Measurements from ENCODE around the gene GSTT2. TPM values are rescaled to one million over a fixed set of nuclear protein-coding genes. Genes with fewer than 3 reads are reported as not detected.
A peak's percentile ranks its signal among the peaks of the same experiment; 100 is the strongest.
"Not testable (repeated sequence)": the region's sequence is repeated elsewhere in the genome, so short reads cannot be mapped to it uniquely, and the experiment has no call there.

Gene GSTT2
- total RNA-seq, 1 donor, result 1.1 TPM

DNA sequence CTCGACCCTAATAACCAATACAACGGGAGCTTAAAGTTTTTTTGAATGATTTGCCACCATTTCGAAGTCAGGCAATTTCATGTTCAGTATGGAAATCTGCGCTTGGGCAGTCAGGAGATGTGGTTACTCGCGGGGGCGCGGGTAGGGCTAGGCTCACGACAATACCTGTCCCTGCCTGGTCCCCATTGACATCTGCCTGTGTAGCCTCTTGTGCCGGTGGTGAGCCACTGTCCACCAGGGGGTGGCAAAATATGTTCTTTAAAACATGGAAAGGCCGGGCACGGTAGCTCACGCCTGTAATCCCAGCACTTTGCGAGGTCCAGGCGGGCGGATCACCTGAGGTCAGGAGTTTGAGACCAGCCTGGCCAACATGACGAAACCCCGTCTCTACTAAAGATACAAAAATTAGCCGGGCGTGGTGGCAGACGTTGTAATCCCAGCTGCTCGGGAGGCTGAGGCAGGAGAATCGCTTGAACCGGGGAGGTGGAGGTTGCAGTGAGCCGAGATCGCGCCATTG is 5.0 kb upstream of the GSTT2 start:
- H3K9me3 ChIP-seq (ENCODE audit: low read depth, low read length); H3K27ac ChIP-seq (ENCODE audit: low read depth, low read length); H4K20me1 ChIP-seq (ENCODE audit: insufficient read depth, low read length); H2AFZ ChIP-seq (ENCODE audit: low read length); H3K4me2 ChIP-seq (ENCODE audit: insufficient read depth, low read length); H3K27me3 ChIP-seq (ENCODE audit: insufficient read depth, low read length); H3K4me1 ChIP-seq (ENCODE audit: insufficient read depth, low read length); H3K4me3 ChIP-seq (ENCODE audit: insufficient read depth, low read length); DNase-seq (ENCODE audit: insufficient read length, low spot score, missing footprints): not testable (repeated sequence)
- Histone ChIP-seq H3K79me2 (ENCODE audit: insufficient read depth, low read length) (peaks cover 21% of the 10 kb centered on the region), H3K36me3 (ENCODE audit: insufficient read depth, low read length) (peaks cover 20% of the 10 kb centered on the region)

DNA sequence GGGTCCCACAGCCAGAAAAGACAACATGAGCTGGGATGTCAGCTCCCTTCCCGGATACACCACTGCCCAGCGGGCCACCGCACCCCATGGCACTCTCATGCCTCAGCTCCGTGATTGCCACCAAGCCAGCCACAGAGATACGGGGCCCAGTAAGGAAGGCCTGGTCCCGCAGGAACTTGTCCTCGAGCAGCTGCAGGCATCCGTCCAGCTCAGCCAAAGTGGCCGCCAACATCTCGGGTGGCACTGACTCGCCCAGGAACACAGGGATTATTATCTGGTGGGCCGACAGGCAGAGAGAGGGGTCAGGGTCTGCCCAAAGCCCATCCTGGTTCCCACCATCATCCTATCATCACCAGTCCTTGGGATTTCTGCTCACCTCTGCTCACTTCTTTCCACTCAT is 2.6 kb upstream of the GSTT2 start:
- H3K27me3 ChIP-seq (ENCODE audit: insufficient read depth, low read length); H3K36me3 ChIP-seq (ENCODE audit: insufficient read depth, low read length); H4K20me1 ChIP-seq (ENCODE audit: insufficient read depth, low read length); H3K4me3 ChIP-seq (ENCODE audit: insufficient read depth, low read length); H3K79me2 ChIP-seq (ENCODE audit: insufficient read depth, low read length); H2AFZ ChIP-seq (ENCODE audit: low read length); H3K4me1 ChIP-seq (ENCODE audit: insufficient read depth, low read length); H3K4me2 ChIP-seq (ENCODE audit: insufficient read depth, low read length); H3K9me3 ChIP-seq (ENCODE audit: low read depth, low read length); H3K27ac ChIP-seq (ENCODE audit: low read depth, low read length); DNase-seq (ENCODE audit: insufficient read length, low spot score, missing footprints): not testable (repeated sequence)

DNA sequence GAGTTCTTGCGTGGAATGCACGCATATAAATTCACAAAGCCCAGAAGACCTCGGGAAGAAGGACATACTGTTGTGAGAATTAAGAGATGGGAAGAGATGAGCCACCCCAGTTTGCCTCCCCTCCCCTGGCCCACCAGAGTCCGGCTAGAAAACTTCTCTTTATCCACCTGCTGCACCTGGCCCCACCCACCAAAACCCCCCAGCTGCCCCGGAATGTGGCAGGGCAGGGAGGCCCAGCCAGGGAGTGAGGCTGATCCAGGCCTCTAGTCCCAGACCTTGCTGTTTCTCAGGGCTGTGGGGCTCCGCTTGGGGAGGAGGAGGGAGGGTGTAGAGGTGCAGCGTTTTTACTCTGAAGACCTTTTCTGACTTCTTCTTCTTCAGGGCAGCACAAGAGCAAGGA is 633 bp downstream of the GSTT2 start:
- not testable (repeated sequence) for H4K20me1 ChIP-seq (ENCODE audit: insufficient read depth, low read length); H3K27me3 ChIP-seq (ENCODE audit: insufficient read depth, low read length); H3K79me2 ChIP-seq (ENCODE audit: insufficient read depth, low read length); H3K36me3 ChIP-seq (ENCODE audit: insufficient read depth, low read length); H3K27ac ChIP-seq (ENCODE audit: low read depth, low read length); H2AFZ ChIP-seq (ENCODE audit: low read length); H3K4me1 ChIP-seq (ENCODE audit: insufficient read depth, low read length); H3K9me3 ChIP-seq (ENCODE audit: low read depth, low read length); DNase-seq (ENCODE audit: insufficient read length, low spot score, missing footprints); H3K4me2 ChIP-seq (ENCODE audit: insufficient read depth, low read length); H3K4me3 ChIP-seq (ENCODE audit: insufficient read depth, low read length)

DNA sequence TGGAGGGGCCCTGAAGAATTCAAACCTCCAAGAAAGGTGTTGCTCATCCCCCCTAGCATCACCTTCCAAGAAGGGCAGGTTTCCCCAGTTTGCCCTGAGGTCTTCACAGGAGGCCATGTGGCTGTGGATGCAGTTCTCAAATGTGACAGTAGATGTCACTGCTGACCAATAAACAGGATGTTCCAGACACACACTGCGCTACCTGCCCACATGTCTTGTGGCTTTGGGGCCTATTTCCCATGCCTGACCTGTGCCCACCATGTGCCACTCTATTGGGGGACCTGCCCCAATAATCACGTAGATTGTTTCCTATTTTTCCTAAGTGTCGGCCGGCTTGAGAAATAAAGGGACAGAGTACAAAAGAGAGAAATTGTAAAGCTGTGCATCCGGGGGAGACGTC is 4.5 kb downstream of the GSTT2 start:
- no peaks in the 10 kb centered on the region for H3K36me3 ChIP-seq (ENCODE audit: insufficient read depth, low read length)

DNA sequence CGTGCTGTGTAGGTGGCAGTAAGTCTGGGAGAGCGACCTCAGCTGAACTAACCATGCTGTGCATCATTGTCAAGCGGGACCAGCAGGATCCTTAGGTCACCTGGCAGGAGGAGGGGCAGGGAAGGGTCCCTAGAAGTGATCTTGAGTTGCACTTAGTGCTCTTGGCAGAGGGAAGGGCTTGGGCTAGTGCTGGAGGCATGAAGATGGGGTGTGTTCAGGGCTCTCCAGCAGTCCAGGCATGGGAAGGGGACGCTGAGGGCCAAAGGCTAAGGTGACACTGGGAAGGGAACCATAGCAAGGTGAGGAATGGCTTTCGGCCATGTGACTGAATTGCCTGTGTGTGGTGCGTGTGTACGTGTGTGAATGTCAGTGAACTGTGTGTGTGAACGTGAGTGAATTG is 6.2 kb downstream of the GSTT2 start:
- H3K27me3 ChIP-seq (ENCODE audit: insufficient read depth, low read length); H3K4me2 ChIP-seq (ENCODE audit: insufficient read depth, low read length); DNase-seq (ENCODE audit: insufficient read length, low spot score, missing footprints); H2AFZ ChIP-seq (ENCODE audit: low read length); H3K4me1 ChIP-seq (ENCODE audit: insufficient read depth, low read length); H3K4me3 ChIP-seq (ENCODE audit: insufficient read depth, low read length); H3K27ac ChIP-seq (ENCODE audit: low read depth, low read length); H3K9me3 ChIP-seq (ENCODE audit: low read depth, low read length); H3K79me2 ChIP-seq (ENCODE audit: insufficient read depth, low read length); H4K20me1 ChIP-seq (ENCODE audit: insufficient read depth, low read length); H3K36me3 ChIP-seq (ENCODE audit: insufficient read depth, low read length): not testable (repeated sequence)

More for the DNA sequence above, 4.5 kb downstream of the GSTT2 start:
- Histone ChIP-seq H3K27ac (ENCODE audit: low read depth, low read length) (no peak overlapping the region), H4K20me1 (ENCODE audit: insufficient read depth, low read length) (no peaks in the 10 kb centered on the region), H3K4me1 (ENCODE audit: insufficient read depth, low read length) (peaks cover under 1% of the 10 kb centered on the region), H3K27me3 (ENCODE audit: insufficient read depth, low read length) (no peaks in the 10 kb centered on the region), H3K4me2 (ENCODE audit: insufficient read depth, low read length) (no peak overlapping the region), H3K79me2 (ENCODE audit: insufficient read depth, low read length) (no peaks in the 10 kb centered on the region), H2AFZ (ENCODE audit: low read length) (no peak overlapping the region), H3K9me3 (ENCODE audit: low read depth, low read length) (no peaks in the 10 kb centered on the region), H3K4me3 (ENCODE audit: insufficient read depth, low read length) (no peak overlapping the region)
- TF ChIP-seq, protein P1, sequence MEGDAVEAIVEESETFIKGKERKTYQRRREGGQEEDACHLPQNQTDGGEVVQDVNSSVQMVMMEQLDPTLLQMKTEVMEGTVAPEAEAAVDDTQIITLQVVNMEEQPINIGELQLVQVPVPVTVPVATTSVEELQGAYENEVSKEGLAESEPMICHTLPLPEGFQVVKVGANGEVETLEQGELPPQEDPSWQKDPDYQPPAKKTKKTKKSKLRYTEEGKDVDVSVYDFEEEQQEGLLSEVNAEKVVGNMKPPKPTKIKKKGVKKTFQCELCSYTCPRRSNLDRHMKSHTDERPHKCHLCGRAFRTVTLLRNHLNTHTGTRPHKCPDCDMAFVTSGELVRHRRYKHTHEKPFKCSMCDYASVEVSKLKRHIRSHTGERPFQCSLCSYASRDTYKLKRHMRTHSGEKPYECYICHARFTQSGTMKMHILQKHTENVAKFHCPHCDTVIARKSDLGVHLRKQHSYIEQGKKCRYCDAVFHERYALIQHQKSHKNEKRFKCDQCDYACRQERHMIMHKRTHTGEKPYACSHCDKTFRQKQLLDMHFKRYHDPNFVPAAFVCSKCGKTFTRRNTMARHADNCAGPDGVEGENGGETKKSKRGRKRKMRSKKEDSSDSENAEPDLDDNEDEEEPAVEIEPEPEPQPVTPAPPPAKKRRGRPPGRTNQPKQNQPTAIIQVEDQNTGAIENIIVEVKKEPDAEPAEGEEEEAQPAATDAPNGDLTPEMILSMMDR (IDR thresholded peaks at IDR 0.05; ENCODE audit: extremely low read depth, low read depth, low read length), result peak; percentile 53
- peak; percentile 35 for DNase-seq (ENCODE audit: insufficient read length, low spot score, missing footprints)

DNA sequence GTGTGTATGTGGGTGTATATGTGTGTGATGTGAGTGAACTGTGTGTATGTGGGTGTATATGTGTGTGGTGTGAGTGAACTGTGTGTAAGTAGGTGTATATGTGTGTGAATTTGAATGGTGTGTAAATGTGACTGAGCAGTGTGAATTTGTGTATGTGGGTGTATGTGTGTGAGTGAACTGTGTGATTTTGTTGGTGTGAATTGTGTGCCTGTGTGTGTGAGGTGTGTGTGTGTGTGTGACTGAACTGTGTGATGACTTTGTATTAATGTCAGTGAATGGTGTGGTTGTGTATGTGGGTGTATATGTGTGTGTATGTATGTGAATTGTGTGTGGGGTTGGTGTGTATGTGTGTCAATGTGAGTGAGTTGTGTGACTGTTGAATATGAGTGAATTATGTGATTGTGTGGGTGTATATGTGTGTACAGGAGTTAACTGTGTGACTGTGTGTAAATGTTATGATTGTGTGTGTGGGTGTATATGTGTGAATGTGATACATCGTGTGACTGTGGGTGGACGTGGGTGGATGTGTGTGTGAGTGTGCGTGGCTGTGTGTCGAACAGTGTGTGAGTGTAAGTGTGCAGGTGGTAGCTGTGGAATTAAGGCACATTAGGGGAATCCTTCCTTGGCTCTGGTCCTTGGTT is 6.7 kb downstream of the GSTT2 start:
- H3K27ac ChIP-seq (ENCODE audit: low read depth, low read length); H3K36me3 ChIP-seq (ENCODE audit: insufficient read depth, low read length); H3K79me2 ChIP-seq (ENCODE audit: insufficient read depth, low read length); H3K4me2 ChIP-seq (ENCODE audit: insufficient read depth, low read length); H3K4me1 ChIP-seq (ENCODE audit: insufficient read depth, low read length); H3K9me3 ChIP-seq (ENCODE audit: low read depth, low read length); DNase-seq (ENCODE audit: insufficient read length, low spot score, missing footprints); H3K27me3 ChIP-seq (ENCODE audit: insufficient read depth, low read length); H4K20me1 ChIP-seq (ENCODE audit: insufficient read depth, low read length); H3K4me3 ChIP-seq (ENCODE audit: insufficient read depth, low read length); H2AFZ ChIP-seq (ENCODE audit: low read length): not testable (repeated sequence)

DNA sequence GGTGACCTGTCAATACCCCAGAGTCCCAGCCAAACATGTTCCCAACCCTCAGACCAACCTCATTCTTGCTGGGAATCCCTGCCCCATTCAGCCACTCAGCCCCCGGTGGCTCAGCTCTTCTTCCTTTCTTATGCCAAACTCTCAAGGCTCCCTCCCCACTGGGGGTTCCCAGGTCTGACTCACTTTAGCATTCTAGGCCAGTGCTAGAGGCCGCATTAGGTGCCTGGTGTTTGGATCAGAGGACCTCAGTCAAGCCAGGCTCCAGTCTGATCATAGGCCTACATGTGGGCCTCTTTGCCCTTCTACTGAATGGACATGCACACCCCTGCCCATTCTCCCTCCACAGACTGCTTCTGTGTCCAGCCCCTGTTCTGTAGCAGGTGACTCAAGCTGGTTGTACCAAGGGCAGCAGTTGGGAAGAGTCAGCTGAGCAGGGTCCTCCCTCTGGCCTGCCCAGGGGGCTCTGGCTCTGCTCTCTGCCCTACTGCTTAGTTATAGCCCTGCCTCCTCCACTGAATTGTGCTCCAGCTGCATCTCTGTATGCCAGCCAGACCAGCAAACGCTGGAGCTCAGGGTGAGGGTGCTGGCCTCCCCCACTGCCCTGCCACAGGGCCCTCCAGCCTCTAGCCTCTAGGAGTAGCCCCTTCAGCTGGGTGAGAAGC is 9.8 kb downstream of the GSTT2 start:
- not testable (repeated sequence) for H4K20me1 ChIP-seq (ENCODE audit: insufficient read depth, low read length); H3K9me3 ChIP-seq (ENCODE audit: low read depth, low read length); H3K4me2 ChIP-seq (ENCODE audit: insufficient read depth, low read length); H3K27ac ChIP-seq (ENCODE audit: low read depth, low read length); H3K79me2 ChIP-seq (ENCODE audit: insufficient read depth, low read length); H3K4me3 ChIP-seq (ENCODE audit: insufficient read depth, low read length); H3K27me3 ChIP-seq (ENCODE audit: insufficient read depth, low read length); H2AFZ ChIP-seq (ENCODE audit: low read length); H3K4me1 ChIP-seq (ENCODE audit: insufficient read depth, low read length); DNase-seq (ENCODE audit: insufficient read length, low spot score, missing footprints); H3K36me3 ChIP-seq (ENCODE audit: insufficient read depth, low read length)

DNA sequence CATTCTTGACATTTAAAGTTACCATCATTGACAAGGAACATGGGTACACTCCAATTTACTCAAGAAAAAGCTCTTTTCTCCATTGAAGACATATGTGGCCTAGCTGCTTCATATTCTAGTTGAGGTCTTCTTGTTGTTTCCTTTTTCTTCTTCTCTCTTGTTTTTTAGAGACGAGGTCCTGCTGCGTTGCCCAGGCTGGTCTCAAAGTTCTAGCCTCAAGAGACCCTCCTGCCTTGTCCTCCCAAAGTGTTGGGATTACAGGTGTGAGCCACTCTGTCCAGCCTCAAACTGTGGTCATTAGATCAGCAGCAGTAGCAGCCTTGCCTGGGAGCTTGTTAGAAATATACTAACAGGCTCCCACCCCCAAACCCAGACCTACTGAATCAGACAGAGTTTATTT is 13.1 kb downstream of the GSTT2 start:
- H3K27ac ChIP-seq (ENCODE audit: low read depth, low read length); H2AFZ ChIP-seq (ENCODE audit: low read length); H3K4me2 ChIP-seq (ENCODE audit: insufficient read depth, low read length); H4K20me1 ChIP-seq (ENCODE audit: insufficient read depth, low read length); H3K79me2 ChIP-seq (ENCODE audit: insufficient read depth, low read length); H3K36me3 ChIP-seq (ENCODE audit: insufficient read depth, low read length); H3K4me1 ChIP-seq (ENCODE audit: insufficient read depth, low read length); DNase-seq (ENCODE audit: insufficient read length, low spot score, missing footprints); H3K27me3 ChIP-seq (ENCODE audit: insufficient read depth, low read length); H3K9me3 ChIP-seq (ENCODE audit: low read depth, low read length); H3K4me3 ChIP-seq (ENCODE audit: insufficient read depth, low read length): not testable (repeated sequence)

Measured in osteoblast (primary cell).